Neural progenitor cell (in vitro differentiated cells): ENCODE measurements around the gene KANSL1L.

ENCODE experiments used
- EZH2 ChIP-seq: fragments of 200-600 bp; sonication (generic); IDR thresholded peaks from 2 replicates; pipeline ENCODE4 v1.6.1; 2017; ENCODE audit warnings: antibody characterized with exemption, mild to moderate bottlenecking, moderate library complexity
- EZH2phosphoT487 ChIP-seq: fragments of 200-600 bp; sonication (generic); IDR thresholded peaks from 2 replicates; pipeline ENCODE4 v1.6.1; 2017; ENCODE audit warnings: antibody characterized with exemption
- TF ChIP-seq, protein P1 (sequence below): fragments of 200-600 bp; sonication (generic); IDR thresholded peaks from 2 replicates; pipeline ENCODE4 v1.5.1; 2017; ENCODE audit warnings: antibody characterized with exemption, mild to moderate bottlenecking

DNA sequence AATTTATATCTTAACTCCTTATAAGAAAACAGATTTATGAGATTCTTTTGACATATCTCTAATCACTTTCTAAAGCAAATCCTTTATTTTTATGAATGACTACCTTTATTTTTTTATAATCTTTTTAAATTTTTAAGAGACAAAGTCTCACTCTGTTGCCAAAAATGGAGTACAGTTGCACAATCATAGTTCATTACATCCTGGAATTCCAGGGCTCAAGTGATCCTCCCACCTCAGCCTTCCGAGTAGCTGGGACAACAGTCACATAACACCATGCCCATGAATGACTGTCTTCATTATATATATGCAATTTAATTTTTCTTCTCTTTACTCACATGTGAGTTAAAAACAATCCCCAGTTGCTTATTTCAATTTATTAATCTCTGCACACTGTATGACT lies 32.3 kb upstream of the KANSL1L start:
- TF ChIP-seq, protein P1, sequence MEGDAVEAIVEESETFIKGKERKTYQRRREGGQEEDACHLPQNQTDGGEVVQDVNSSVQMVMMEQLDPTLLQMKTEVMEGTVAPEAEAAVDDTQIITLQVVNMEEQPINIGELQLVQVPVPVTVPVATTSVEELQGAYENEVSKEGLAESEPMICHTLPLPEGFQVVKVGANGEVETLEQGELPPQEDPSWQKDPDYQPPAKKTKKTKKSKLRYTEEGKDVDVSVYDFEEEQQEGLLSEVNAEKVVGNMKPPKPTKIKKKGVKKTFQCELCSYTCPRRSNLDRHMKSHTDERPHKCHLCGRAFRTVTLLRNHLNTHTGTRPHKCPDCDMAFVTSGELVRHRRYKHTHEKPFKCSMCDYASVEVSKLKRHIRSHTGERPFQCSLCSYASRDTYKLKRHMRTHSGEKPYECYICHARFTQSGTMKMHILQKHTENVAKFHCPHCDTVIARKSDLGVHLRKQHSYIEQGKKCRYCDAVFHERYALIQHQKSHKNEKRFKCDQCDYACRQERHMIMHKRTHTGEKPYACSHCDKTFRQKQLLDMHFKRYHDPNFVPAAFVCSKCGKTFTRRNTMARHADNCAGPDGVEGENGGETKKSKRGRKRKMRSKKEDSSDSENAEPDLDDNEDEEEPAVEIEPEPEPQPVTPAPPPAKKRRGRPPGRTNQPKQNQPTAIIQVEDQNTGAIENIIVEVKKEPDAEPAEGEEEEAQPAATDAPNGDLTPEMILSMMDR = no peak
- TF ChIP-seq EZH2 (no peak), EZH2phosphoT487 (no peak)
